HepG2 (cell line): ENCODE measurements around the gene CABLES2.

Source experiments
- ETV6 ChIP-seq: sonication (generic); formaldehyde crosslinking; conservative IDR thresholded peaks from 2 replicates; pipeline ENCODE4 v1.4.0; 2020; ENCODE audit warnings: missing genetic modification reagents
- MAX ChIP-seq: IDR thresholded peaks from 2 replicates; pipeline ENCODE4 v1.6.1; 2012; ENCODE audit warnings: inconsistent platforms
- NFIB ChIP-seq: sonication (generic); formaldehyde crosslinking; IDR thresholded peaks from 2 replicates; pipeline ENCODE4 v1.9.0; 2021; ENCODE audit warnings: missing genetic modification reagents, mild to moderate bottlenecking, borderline replicate concordance
- YY1 ChIP-seq: IDR thresholded peaks from 2 replicates; pipeline ENCODE4 v1.6.1; 2011; ENCODE audit warnings: low read length, low read depth, moderate library complexity, mild to moderate bottlenecking; ENCODE audit not compliant: insufficient read depth, insufficient replicate concordance
- ZFX ChIP-seq: sonication (generic); formaldehyde crosslinking; IDR thresholded peaks from 2 replicates; pipeline ENCODE4 v1.4.0; 2020; ENCODE audit warnings: mild to moderate bottlenecking, low read depth, missing genetic modification reagents, moderate library complexity
- ZNF232 ChIP-seq: sonication (generic); formaldehyde crosslinking; IDR thresholded peaks from 2 replicates; pipeline ENCODE4 v1.4.0; 2020; ENCODE audit warnings: missing genetic modification reagents, borderline replicate concordance
- ZNF333 ChIP-seq: sonication (generic); formaldehyde crosslinking; IDR thresholded peaks from 2 replicates; pipeline ENCODE4 v1.4.0; 2020; ENCODE audit warnings: mild to moderate bottlenecking, missing genetic modification reagents, borderline replicate concordance
- ZZZ3 ChIP-seq: sonication (generic); formaldehyde crosslinking; IDR thresholded peaks from 2 replicates; pipeline ENCODE4 v1.4.0; 2020; ENCODE audit warnings: missing genetic modification reagents, mild to moderate bottlenecking, borderline replicate concordance
- TF ChIP-seq, protein P1 (sequence below): sonication (generic); formaldehyde crosslinking; IDR thresholded peaks from 2 replicates; pipeline ENCODE4 v1.4.0; 2020; ENCODE audit warnings: missing genetic modification reagents, mild to moderate bottlenecking, borderline replicate concordance
- TF ChIP-seq, protein P2 (sequence below): sonication (generic); formaldehyde crosslinking; IDR thresholded peaks from 2 replicates; pipeline ENCODE4 v1.4.0; 2020; ENCODE audit warnings: missing genetic modification reagents

- TF ChIP-seq ETV6 (CRISPR knock-in tag) (no peak), ZNF232 (no peak), NFIB (CRISPR knock-in tag) (no peak), ZFX (CRISPR knock-in tag) (no peak), YY1 (no peak), MAX (no peak), ZZZ3 (CRISPR knock-in tag) (no peak), ZNF333 (CRISPR knock-in tag) (no peak)
- TF ChIP-seq, protein P1, sequence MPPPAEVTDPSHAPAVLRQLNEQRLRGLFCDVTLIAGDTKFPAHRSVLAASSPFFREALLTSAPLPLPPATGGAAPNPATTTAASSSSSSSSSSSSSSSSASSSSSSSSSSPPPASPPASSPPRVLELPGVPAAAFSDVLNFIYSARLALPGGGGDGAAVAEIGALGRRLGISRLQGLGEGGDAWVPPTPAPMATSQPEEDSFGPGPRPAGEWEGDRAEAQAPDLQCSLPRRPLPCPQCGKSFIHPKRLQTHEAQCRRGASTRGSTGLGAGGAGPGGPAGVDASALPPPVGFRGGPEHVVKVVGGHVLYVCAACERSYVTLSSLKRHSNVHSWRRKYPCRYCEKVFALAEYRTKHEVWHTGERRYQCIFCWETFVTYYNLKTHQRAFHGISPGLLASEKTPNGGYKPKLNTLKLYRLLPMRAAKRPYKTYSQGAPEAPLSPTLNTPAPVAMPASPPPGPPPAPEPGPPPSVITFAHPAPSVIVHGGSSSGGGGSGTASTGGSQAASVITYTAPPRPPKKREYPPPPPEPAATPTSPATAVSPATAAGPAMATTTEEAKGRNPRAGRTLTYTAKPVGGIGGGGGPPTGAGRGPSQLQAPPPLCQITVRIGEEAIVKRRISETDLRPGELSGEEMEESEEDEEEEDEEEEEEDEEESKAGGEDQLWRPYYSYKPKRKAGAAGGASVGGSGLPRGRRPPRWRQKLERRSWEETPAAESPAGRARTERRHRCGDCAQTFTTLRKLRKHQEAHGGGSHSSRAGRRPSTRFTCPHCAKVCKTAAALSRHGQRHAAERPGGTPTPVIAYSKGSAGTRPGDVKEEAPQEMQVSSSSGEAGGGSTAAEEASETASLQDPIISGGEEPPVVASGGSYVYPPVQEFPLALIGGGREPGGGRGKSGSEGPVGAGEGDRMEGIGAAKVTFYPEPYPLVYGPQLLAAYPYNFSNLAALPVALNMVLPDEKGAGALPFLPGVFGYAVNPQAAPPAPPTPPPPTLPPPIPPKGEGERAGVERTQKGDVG (CRISPR knock-in tag): no peak
- TF ChIP-seq, protein P2, sequence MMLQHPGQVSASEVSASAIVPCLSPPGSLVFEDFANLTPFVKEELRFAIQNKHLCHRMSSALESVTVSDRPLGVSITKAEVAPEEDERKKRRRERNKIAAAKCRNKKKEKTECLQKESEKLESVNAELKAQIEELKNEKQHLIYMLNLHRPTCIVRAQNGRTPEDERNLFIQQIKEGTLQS (CRISPR knock-in tag): no peak
These were observed 4.5 kb downstream of the CABLES2 start for GRCh38 chr20:62402456-62403150.
